ENCODE measurements around the gene PDE1A. TPM values are rescaled to one million over a fixed set of nuclear protein-coding genes. Genes with fewer than 3 reads are reported as not detected.

The PDE1A gene
- total and polyA plus RNA-seq, 10 of the 15 experiments (the other 5 are each of a cell fraction or from before 2014, with no cell fraction given) = 1.1 TPM; not detected in 9

GRCh38 chr2:182302972-182303371 lies 123.9 kb downstream of the PDE1A start (continued):
- TF ChIP-seq E2F4 (IDR thresholded peaks at IDR 0.05; ENCODE audit: low read depth, low read length) (no peak), YY1 (IDR thresholded peaks at IDR 0.05; ENCODE audit: low read depth, low read length) (no peak)

GRCh38 chr2:182302174-182302573 lies 124.7 kb downstream of the PDE1A start:
- WGBS (ENCODE audit: insufficient coverage, insufficient replicate concordance, low lambda C conversion rate, missing lambda C conversion rate) = 65% methylated on average over 3 of the region's 3 CpGs
- no peak for ATAC-seq
- intact Hi-C loops (cut with micrococcal nuclease; ENCODE audit: unreplicated experiment) = no loop called here
- H3K79me2 ChIP-seq (ENCODE audit: control insufficient read depth, insufficient read depth, low read length) = no peaks in the 10 kb centered on the region
- H3K9ac ChIP-seq (ENCODE audit: control insufficient read depth, insufficient read depth, low read length) = no peak overlapping the region
- RAD21 ChIA-PET (ENCODE audit: unreplicated experiment) = no interaction called here
- no peak for DNase-seq (ENCODE audit: low read depth, low spot score)
- CTCF ChIA-PET = no interaction called here
- H3K36me3 ChIP-seq (ENCODE audit: control insufficient read depth in 2 of 2, insufficient read depth in 2 of 2, low read length in 1 of 2) = no peaks in the 10 kb centered on the region
- no peaks in the 10 kb centered on the region for H3K9me3 ChIP-seq (replicated peaks; ENCODE audit: control insufficient read depth, insufficient read depth, low read length)
- H4K20me1 ChIP-seq (ENCODE audit: control insufficient read depth, insufficient read depth) = no peaks in the 10 kb centered on the region
- no peaks in the 10 kb centered on the region for H3K4me1 ChIP-seq (ENCODE audit: control insufficient read depth, insufficient read depth, low read length)
- TF ChIP-seq ASH2L (IDR thresholded peaks at IDR 0.05; ENCODE audit: borderline replicate concordance, low read depth) = no peak
- no peak for TF ChIP-seq HCFC1 (IDR thresholded peaks at IDR 0.05; ENCODE audit: low read length)
- no peak for TF ChIP-seq PML (IDR thresholded peaks at IDR 0.05; ENCODE audit: low read length)
- no peak for TF ChIP-seq NR2F1 (conservative IDR thresholded peaks at IDR 0.05)
- TF ChIP-seq NFYB (IDR thresholded peaks at IDR 0.05; ENCODE audit: insufficient read depth, low read depth, low read length) = no peak
- no peak for TF ChIP-seq SP1 (IDR thresholded peaks at IDR 0.05; ENCODE audit: low read depth, low read length)
- no peak for TF ChIP-seq SUPT20H (IDR thresholded peaks at IDR 0.05; ENCODE audit: borderline replicate concordance, control insufficient read depth, low read depth, low read length)
- TF ChIP-seq SUZ12 (IDR thresholded peaks at IDR 0.05; ENCODE audit: unreplicated experiment) = no peak
- TF ChIP-seq NFYA (IDR thresholded peaks at IDR 0.05; ENCODE audit: borderline replicate concordance, low read depth, low read length) = no peak
- no peak for TF ChIP-seq PAX8 (IDR thresholded peaks at IDR 0.05)
- no peak for TF ChIP-seq TCF7 (IDR thresholded peaks at IDR 0.05; ENCODE audit: borderline replicate concordance)
- TF ChIP-seq IKZF1 (conservative IDR thresholded peaks at IDR 0.05) = no peak
- no peak for TF ChIP-seq ATF3 (IDR thresholded peaks at IDR 0.05; ENCODE audit: borderline replicate concordance, extremely low read depth, low read depth, low read length)
- TF ChIP-seq E2F8 (IDR thresholded peaks at IDR 0.05; ENCODE audit: low read depth, partially characterized antibody) = no peak
- H3K27ac ChIP-seq (ENCODE audit: control insufficient read depth, insufficient read depth) = no peak overlapping the region
- no peak overlapping the region for H3K4me2 ChIP-seq (ENCODE audit: control insufficient read depth, insufficient read depth)
- no TSS peak for BruUV-seq (replicated peaks)
- POLR2A ChIA-PET = no interaction called here
- in situ Hi-C loops (cut with MboI) = no loop called here
- H3K4me3 ChIP-seq = no peak overlapping the region
- no peak for FAIRE-seq
- SMC1A ChIA-PET (ENCODE audit: uncharacterized antibody, unreplicated experiment) = no interaction called here
- no peak overlapping the region for H2AFZ ChIP-seq (ENCODE audit: control insufficient read depth, low read depth, low read length)
- no peaks in the 10 kb centered on the region for H3K27me3 ChIP-seq (replicated peaks in 1 of 2; ENCODE audit: control insufficient read depth in 2 of 2, insufficient read depth in 2 of 2, low read length in 1 of 2)

Data from GM12878 (cell line).